ENCODE data around the gene NRARP.

The NRARP gene

DNA sequence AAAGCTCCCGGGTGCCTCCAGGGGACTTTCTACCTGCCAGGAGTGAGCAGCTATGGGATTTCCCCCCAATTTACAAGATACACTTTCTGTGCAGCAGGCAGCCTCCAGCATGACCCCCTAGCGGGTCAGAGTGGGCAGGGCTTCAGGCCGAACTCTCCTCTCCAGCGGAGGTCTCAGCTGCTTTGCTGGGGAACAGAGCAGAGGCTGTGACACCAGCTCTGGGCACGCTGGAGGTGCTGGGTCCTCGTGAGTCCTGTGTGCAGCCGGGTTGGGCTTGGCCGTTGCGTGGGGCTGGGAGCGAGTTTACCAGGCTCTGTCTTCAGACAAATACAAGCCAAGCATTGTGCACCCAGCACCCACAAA is 2.9 kb downstream of the NRARP start:
- no peak for DNase-seq (ENCODE audit: low read depth in 2 of 2, low spot score in 1 of 2)

GRCh38 chr9:137298401-137299202 is 3.5 kb downstream of the NRARP start:
- no peak for DNase-seq (ENCODE audit: low read depth in 2 of 2, low spot score in 1 of 2)

- DNase-seq (ENCODE audit: low read depth in 2 of 2, low spot score in 1 of 2) = no peak
These were observed 4.1 kb downstream of the NRARP start for GRCh38 chr9:137297966-137298365.

DNA sequence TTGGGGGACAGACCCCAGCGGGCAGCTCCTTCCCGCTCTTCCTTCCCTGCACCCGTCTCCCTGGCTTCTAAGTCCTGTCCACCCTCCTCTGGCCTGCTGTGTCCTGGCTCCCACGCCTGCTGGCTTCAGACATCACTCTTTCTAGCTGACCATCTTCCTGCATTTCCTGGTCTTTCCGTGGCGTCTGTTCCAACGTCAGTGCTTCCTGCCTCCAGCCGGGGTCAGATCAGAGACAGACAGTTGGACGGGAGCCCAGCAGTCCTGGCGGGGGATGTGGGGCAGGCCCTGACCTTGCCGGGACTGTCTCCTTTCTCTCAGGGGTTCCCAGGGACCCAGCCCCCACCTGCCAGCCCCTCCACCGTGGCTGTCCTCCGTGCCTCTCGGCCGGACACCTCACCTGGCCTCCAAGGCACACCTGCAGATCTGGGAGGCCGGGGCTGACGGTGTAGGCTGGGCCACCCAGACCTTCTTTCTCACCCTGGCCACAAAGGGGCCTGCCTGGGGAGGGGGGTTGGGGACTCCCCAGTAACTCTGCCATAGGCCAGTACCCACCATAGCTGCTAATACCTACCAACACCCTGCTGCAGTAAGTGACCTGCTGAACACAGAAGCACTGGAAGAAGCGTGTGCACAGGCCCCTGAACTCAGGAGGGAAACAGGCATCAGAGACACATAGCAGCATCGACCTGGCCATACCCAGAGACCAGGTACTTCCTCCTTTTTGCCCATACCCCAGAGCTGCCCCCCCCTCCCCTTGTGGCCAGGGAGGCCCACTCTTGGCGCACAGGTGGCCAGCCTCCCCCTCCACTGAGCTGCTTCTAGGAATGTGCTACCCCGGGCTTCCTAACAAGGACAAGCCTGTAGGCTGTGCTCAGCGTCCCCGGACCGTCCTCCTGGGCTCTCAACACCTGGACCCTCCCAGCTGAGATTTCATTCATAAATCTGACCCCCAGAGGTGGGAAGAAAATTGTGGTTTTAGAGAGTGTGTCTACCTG is 5.1 kb downstream of the NRARP start:
- no peak for DNase-seq (ENCODE audit: low read depth in 2 of 2, low spot score in 1 of 2)

- no peak for DNase-seq (ENCODE audit: low read depth in 2 of 2, low spot score in 1 of 2)
These were observed 6.0 kb downstream of the NRARP start for GRCh38 chr9:137295849-137296669.

GRCh38 chr9:137295238-137295811 is 6.7 kb downstream of the NRARP start:
- DNase-seq (ENCODE audit: low read depth in 2 of 2, low spot score in 1 of 2) = no peak

GRCh38 chr9:137294681-137295237 is 7.3 kb downstream of the NRARP start:
- no peak for DNase-seq (ENCODE audit: low read depth in 2 of 2, low spot score in 1 of 2)

GRCh38 chr9:137294091-137294680 is 7.9 kb downstream of the NRARP start:
- no peak for DNase-seq (ENCODE audit: low read depth in 2 of 2, low spot score in 1 of 2)

DNA sequence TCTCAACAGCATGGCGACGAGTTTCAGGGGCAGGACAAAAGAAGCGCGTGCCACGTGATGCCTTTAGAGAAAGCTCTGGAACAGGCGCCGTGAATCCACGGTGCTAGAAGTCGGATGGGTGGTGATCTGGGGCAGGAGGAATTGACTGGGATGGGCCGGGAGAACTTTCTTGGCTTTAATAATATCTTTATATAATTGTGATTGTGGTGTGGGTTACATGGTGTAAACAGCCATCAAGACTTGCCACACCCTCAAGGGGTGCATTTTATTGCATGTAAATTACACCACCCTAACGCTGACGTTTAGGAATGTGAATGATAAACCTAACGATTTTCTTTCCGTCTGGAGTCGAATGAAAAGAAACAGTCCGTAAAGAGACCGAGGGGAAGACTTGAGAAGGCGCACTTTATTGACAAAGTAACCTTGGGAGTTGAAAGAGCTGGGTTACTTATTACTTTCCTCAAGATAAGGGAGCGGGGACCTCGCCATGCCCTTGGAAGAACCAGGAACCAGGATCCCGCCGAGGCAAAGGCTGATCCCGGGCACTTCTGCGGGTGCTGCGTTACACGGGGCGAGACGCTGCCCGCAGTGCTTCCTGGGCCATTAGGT is 8.5 kb downstream of the NRARP start:
- no peak for DNase-seq (ENCODE audit: low read depth in 2 of 2, low spot score in 1 of 2)

DNA sequence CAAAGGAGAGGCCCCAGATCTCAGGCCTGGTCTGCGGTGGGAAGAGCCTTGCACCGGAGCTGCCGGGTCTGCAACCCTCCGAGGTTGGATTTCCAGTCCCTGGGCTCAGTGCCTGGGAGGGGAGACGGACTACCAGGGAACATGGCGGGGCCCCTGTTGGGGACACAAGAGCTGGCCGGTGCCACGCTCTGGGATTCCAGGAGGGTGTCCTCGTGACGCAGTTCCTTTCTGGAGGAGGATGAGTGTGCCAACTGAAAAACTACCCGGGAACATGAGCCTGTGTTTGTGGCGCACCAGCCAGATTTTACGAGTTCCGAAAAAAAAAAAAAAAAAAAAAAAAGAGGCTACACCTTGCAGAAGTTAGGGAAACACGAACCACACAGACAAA is 9.0 kb downstream of the NRARP start:
- no peak for DNase-seq (ENCODE audit: low read depth in 2 of 2, low spot score in 1 of 2)

DNA sequence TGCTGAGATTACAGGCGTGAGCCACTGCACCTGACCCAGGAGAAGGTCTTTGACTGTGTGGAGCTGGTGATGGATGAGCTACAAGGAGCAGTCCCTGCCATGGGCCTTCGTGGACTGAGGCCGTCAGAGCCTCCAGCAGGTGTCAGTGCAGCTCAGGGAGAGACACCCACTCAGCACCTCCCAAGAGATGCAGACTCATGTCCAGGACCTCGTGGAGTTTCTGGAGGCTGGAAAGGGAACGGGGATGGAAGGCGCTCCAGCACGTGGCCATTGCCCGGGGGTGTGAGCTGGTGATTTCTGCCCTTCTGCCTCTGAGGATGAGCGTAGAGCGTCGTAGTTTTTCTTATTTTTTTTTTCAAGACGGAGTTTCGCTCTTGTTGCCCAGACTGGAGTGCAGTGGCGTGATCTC is 15.1 kb downstream of the NRARP start:
- no peak for DNase-seq (ENCODE audit: low read depth in 2 of 2, low spot score in 1 of 2)

DNA sequence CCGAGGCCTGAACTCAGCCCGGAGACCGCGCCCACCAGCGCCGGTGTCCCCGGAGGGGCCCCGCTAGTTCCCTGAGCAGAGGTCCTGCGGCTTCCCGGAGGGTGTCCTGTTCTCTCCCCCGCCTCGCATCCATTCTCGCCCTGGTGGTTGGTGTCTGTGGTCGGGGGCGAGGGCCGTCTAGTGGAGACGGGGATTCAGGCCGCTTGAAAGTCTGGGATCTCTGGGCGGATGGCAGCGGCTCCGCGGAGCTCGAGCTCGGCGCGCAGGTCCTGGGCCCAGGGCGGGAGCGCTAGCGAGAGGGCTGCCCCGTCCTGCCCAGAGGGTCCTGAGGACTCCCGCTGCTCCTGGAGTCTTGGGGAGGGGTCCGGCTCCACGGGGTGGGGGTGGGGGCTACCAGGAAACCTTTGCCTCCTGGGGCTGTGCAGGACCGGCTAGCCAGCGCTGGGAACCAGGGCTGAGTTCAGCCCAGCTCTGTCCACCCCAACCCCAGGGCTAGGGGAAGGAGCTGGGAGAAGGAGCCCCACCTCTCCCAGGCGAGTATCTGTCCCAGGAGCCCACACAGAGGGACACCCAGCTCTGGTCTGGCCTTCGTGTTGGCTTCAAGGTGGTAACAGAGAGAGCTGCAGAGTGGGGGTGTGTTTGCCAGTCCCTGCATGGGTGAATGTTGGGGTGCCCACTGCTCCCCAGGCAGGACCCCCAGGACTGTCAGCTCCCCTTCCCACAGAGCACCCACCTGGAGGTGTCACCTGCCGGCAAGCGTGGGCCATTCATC is 20.5 kb downstream of the NRARP start:
- no peak for DNase-seq (ENCODE audit: low read depth in 2 of 2, low spot score in 1 of 2)

DNA sequence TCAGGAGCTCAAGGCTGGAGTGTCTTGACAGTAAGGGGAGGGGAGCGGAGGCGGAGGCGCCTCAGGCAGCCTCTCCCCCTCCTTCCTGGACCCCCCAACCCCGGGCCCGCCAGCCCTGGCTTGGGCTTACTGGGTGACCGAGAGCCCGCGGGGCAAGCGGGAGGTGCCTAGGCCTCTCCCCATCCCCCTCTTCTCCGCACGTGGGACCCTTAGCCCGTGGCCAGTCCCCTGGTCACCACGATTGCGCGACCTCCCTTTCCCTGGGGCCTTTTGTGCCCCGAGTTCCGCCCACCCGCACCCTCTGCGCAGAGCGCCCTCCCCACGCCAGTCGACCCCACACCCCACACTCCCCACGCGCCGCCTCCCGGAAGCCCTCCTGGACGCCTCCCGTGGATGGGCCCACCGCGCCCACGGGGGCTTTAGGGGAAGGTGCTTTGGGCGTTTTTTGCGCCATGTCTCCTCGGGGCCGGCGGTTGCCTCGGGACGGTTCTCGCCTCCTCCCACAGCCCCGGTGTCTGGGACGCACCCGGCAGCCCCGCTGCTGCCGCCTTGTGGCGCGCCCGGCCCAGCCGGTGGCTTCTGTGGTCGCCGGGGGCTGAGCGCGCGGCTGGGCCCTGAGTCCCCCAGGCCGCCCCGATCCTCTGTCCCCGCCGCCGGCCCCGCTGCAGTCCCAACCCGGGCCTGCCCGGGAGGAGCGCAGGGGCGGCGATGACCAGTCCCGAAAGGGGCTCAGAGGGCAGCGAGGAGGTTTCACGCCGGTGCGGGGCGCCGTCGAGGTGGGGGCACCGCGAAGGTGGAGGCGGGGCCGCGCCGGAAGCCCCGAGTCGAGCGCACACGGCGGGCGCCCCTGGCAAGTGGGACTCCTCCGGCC is 21.4 kb downstream of the NRARP start:
- DNase-seq (ENCODE audit: low read depth in 2 of 2, low spot score in 1 of 2) = no peak

DNA sequence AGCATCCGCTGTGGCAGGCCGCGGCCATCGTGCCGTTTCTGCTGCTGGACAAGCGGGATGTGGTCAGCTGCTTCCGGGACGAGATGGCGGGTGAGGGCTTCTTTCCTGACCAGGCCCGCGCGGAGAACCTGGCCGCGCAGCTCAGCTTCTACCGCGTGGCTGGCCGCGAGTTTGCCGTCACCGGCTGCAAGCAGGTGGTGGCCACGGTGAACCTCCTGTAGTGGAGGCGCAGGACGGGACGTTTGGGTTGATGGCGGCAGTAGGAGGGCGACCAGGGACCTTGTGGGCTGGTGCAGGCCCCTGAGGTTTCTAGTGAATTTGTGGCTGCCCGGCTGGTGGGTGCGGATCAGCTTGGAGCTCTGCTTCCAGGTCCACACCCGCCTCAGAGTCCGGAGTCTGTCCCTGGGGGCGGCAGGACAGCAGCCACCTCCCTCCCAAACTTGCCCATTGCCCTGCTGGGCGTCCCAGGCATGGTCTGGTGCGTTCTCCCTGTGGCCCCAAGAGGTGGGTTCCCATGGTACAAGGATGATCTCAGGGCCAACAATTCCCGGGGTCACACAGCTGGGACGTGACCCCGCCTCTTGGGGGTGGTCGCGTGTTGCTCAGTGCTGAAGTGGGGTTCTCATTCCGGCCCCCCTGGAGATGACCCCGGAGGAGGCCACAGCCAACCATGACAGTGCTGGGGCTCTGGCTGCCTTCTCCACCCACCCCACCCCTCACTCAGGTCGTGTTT is 22.2 kb downstream of the NRARP start:
- DNase-seq (ENCODE audit: low read depth in 2 of 2, low spot score in 1 of 2) = no peak

- no peak for DNase-seq (ENCODE audit: low read depth in 2 of 2, low spot score in 1 of 2)
These were observed 23.1 kb downstream of the NRARP start for GRCh38 chr9:137278721-137279711.

- no peak for DNase-seq (ENCODE audit: low read depth in 2 of 2, low spot score in 1 of 2)
These were observed 23.9 kb downstream of the NRARP start for GRCh38 chr9:137278061-137278701.

All from stimulated activated CD8-positive, alpha-beta memory T cell treated with anti-CD3 and anti-CD28 coated beads, Interleukin-4, amount 100 ng/mL, for 4 hours (primary cell).